GM19438 (cell line): ENCODE data around the gene IFI27L1.

Experiments
- ATAC-seq: cut with Tn5 transposase; IDR thresholded peaks from one replicate; pipeline ENCODE4 v1.9.1; 2021; ENCODE audit warnings: low read depth; ENCODE audit not compliant: unreplicated experiment

IFI27L1 gene

DNA sequence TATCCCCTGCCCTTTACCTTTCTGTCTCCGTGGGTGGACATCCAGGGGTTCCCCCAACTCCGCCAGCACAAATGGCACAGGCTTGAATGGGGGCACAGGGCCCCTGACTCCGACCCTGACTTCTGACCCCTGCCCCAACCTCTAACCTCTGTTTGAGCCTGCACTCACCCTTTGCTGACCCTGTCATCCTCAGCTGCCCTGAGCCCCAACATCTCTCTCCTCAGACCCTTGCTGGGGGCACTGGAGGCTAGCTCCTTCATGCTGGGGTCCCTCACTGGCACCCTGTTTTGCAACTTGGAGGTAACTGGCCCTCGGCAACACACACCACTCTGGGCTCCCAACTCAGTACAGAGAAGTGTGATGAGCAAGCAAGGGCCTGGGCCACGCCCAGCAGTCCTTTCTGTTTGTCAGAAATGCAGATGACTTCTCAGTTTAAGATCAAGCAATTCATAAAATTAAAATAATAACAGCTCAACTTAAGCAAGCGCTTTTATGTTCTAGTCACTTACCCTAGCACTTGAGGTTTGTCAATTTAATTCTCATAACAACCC is 31.5 kb downstream of the IFI27L1 start:
- no peak for ATAC-seq

DNA sequence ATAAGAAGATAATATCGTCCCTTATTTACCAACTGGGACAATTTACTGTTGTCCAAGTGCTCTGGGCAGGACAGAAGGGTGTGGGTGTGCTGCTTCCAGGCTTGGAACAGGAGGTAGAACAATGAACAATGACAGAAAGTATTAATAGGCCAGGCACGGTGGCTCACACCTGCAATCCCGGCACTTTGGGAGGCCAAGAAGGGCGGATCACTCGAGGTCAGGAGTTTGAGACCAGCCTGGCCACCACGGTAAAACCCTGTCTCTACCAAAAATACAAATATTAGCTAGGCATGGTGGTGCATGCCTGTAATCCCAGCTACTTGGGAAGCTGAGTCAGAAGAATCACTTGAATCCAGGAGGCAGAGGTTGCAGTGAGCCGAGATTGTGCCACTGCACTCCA is 32.0 kb downstream of the IFI27L1 start:
- ATAC-seq, result no peak

DNA sequence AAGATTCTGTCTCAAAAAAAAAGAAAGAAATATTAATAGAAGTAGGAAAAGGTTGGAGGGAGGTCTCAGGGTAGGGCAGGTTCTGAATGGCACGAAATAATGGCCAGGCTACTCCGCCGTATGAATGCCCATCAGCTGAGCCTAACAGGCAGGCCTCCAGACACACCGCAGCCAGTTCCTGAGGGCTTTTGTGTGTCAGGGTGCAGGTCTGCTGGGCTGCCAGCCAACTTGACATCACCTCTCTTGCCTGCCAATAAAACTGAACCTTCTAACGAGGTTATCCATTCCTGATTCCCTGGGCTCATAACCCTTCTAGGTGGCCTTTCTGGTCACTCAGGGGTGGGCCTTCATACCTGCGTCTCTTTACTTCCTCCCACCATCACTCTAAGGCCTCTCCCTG is 32.4 kb downstream of the IFI27L1 start:
- no peak for ATAC-seq

DNA sequence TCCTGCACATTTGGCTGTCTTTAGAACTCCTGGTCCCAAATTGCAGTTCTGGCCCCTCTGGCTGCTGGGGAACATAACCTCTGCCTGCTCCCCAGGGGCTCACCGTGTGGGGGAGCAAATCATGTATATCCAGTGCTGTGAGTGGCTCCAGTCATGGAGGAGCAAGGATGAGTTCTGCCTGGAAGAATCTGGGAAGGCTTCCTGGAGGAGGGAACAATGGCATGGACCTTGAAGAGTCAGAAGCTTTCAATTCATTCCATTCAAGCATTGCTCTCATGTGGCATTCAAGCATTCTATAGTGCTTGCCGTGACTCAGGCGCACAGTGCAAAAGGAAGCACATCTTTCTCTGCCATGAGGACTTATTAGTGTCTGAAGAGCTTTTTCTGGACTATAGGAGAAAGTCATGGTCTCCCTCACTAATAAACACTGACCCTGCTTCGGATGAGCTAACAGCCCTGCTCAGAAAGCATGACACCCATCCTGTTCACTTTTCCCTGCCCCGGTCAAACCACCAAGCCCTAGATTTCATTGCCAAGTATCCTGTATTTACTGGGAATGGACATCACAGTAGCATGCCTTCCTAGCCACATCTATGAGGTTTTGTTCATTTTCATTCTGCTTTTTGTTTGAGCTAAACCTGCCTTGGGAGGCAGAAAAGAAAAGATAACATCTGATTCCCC is 32.9 kb downstream of the IFI27L1 start:
- ATAC-seq, result no peak

DNA sequence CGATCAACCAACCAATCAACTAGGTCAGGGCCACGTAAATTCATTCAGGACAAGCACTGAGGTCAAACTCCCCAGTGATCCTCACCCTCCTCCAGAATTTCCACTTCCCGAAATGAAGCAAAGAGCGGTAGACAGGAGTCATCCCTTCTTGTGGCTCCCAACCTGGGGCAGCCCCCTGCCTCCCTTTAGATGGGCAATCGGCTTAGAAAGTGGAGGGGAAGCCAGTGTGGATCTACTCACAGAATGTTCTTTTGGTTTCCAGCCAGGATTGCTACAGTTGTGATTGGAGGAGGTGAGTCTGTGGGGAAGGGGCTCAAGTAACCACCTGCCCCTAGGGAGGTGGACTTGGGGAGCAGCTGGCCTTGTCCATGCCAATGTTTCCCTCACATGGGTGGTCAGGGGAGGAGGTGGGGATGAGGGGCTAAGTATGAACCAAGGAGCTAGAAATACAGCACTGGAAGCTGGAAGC is 33.5 kb downstream of the IFI27L1 start:
- ATAC-seq, result no peak

DNA sequence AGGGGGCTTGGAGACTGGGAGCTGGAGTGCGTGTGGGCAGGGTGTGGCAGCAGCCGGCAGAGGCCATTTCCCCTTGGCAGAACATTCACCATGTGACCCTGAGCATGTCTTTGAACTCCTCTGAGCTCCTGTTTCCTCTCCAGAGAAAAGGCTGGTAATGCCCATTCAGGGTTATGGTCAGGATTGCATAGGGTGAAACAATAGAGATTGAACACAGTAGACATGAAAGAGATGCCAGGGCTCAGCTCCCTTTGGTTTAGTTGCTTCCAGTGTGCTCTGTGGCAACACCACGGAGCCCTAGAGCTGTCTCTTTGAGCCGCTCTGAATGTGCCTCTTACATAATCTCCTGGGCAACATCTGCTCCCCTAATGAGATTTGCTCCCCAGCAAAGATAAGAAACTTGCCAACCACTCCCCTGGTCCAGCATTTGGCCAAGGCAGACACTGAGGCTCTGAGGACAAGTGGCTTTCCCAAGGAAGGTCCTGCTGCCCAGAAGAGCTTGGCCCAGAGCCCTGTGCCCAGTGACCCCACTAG is 34.0 kb downstream of the IFI27L1 start:
- no peak for ATAC-seq

DNA sequence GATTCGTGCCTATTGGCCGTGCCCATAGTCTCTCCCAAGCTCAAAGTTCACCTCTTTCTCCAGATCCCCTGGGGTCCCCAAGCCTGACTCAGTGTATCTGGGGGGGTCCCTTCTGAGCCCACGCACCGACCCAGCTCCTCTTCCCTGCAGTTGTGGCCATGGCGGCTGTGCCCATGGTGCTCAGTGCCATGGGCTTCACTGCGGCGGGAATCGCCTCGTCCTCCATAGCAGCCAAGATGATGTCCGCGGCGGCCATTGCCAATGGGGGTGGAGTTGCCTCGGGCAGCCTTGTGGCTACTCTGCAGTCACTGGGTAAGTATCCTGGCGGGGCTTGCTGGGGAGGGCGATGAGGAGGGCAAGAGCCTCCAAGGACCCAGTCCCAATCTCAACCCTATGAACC is 34.5 kb downstream of the IFI27L1 start:
- no peak for ATAC-seq

DNA sequence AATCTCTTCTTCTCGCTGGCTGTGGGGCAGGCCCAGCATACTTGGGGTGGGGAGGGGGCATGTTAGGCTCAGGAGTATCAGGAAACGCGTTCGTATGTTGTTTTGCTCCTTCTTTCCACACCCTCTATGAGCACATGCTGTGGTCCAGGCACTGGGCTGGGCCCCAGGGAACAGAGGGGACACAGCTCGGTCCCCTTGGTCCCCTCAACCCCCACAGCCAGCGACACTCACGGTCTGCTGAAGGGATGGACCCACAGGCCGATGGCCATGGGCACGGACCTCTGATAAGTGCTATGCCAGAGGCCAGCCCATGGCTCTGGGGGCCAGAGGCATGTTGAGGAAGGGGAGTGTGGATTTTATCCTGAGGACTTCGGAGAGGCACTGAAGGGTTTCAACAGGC is 35.6 kb downstream of the IFI27L1 start:
- no peak for ATAC-seq

DNA sequence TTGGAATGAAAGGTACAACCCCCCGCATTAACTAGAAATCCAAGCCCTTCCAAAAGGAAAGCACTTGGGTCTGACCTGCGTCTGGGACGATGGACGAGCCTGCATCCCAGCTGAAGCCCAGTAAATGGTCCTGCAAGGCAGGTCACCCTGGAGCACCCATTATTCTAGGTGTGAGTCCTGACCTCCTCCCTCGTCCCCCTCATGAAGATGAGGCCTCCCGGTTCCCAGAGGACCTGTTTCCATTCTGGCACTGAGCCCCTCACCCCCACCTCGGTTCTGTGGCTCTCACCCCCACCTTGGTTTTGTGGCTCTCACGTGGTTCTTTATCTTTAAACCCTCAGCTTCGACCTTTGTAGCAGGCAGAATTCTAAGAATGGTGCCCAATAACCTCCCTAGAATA is 36.7 kb downstream of the IFI27L1 start:
- ATAC-seq, result no peak

DNA sequence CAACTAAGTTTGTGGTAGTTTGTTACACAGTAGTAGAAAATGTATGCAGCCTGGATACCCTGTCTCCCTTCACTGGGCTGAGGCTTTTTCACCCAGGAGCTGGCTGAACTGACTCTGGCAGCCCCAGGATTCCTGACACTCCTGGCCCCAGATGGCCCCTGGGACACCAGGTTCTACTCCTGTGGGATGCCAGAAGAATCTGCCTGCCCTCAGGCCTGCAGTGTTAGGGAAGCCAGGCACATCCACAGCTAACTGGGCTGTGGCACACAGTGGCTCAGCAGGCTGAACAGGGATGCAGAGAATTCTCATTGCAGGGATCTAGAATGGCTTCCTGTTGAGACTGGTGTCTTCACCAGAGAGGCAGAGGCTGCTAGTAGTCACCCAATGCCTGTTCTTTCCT is 38.0 kb downstream of the IFI27L1 start:
- no peak for ATAC-seq

DNA sequence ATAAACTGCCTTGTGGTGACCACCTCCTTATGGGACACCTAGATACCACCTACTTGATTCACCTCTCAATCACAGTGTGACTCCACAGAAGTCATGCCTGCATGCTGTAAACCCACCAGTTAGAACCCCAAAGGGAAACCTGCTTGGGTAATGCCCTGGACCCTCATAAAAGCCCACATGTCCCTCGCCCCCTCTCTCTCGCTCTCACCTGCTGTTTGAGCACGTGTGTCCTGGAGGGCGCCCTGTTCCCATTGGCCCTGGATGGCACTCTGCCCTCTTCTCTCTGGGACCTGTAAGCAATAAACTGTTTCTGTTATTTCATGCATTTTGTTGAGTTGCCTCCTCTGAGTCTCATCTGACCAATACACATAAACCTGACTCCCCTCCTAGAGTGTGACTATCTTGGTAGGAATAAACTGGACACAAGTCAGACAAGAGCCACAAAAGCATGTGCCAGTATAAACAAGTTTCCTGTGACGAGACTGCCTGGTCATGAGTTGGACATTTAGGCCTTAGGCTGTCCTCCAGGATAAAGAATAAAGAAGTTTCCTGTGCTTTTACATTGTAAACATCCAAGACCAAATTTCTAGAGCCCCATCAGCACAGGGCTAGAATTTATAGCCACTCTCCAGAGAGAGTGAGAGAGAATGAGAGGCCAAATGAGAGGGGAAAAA is 39.7 kb downstream of the IFI27L1 start:
- no peak for ATAC-seq

DNA sequence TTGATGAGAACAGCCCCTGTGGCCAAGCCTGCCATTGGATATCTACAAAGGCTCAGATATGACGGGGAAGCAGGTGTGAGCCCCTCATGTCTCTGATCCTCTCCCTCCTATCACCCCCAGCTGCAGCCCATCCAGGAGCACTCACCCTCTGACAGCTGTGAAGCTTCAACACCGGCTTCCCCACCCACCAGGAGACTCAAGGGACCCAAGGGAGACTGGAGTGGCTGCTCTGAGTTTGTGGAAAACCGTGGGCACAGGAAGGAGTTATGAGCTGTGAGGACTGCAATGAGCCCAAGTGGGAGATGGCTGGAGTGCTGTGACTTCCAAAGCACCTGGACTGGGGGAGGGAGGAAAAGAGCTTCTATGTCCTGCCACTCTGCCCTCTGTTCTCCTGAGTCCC is 40.4 kb downstream of the IFI27L1 start:
- ATAC-seq, result no peak

DNA sequence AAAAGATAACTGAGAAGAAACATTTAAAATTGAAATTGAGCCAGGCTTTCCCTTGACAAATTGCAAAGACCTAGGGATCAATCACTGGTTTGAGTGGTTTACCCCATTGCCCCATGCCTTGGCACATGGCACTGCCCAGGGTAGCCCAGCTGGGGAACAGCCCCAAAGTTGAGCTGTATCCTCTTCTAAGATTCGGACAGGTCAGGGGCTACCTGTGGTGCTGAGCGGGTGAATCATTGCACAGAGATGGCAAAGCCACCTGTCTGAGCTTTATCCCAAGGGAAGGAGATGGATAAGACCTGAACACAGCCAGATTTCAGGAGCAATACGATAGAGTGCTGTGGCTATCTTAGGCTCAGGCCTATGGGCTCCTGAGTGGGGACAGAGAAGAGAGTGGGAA is 41.3 kb downstream of the IFI27L1 start:
- no peak for ATAC-seq

DNA sequence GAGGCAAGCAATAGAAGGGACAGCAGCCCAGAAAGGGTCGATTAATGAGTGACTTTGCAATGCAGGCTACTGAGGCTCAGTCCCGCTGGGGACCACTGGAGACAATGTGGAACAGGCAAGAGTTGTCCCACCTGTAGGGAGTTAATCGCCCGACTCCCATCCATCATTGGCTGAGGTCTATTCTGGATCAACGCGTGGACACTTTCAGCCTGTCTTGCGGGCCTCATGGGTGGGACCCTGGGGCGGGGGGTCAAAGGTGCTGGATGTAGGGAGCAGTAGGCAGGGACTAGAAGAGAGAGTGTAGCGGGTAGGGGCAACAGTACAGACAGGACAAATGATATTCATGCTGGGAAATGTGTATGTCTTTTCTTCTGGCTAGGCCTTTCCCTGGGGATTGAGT is 42.2 kb downstream of the IFI27L1 start:
- ATAC-seq, result no peak

DNA sequence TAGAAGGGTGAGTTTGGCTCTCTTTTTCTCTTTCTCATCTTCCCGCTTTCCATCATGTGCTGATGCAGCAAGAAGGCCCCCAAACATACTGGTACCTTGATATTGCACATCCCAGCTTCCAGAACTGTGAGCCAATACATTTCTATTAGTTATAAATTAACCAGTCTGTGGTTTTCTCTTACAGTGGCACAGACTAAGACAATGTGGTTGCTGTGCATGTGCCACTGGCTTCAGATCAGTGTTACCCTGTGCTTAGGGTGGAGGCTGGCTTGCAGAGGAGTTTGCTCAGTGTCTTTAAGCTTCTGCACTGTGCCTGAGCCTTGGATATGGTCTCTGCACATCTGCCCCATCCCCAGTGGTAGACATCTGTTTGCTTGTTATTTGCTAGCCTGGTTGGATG is 42.8 kb downstream of the IFI27L1 start:
- ATAC-seq, result no peak

DNA sequence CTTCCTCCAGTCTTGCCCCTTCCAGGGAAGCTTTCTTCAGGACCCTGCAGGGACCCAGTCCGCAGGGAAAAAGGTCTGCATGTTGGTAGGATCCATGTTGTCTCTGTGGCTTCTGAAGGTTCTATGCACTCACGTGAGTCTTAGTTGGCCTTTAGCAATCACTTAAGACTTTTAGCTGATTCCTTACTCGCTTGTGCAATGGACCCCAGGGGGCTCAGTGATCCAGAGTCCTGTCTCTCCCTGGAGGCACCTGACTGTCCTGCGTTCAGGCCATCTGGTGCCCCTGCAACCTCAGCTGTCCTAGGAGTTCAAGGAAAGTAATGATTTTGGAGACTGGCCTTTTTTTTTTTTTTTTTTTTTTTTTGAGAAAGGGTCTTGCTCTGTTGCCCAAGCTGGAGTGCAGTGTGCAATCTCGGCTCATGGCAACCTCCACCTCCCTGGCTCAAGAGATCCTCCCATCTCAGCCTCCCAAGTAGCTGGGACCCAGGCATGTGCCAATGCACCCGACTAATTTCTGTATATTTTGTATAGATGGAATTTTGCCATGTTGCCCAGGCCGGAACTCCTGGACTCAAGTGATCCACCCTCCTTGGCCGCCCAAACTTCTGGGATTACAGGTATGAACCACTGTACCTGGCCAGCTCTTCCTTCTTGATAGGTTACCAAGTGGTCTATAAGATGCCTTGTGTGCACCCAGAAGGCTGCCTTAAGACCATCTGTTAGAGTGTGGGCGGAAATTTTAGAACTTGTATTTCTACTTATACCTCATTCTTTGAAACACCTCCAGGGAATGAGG is 43.7 kb downstream of the IFI27L1 start:
- no peak for ATAC-seq

DNA sequence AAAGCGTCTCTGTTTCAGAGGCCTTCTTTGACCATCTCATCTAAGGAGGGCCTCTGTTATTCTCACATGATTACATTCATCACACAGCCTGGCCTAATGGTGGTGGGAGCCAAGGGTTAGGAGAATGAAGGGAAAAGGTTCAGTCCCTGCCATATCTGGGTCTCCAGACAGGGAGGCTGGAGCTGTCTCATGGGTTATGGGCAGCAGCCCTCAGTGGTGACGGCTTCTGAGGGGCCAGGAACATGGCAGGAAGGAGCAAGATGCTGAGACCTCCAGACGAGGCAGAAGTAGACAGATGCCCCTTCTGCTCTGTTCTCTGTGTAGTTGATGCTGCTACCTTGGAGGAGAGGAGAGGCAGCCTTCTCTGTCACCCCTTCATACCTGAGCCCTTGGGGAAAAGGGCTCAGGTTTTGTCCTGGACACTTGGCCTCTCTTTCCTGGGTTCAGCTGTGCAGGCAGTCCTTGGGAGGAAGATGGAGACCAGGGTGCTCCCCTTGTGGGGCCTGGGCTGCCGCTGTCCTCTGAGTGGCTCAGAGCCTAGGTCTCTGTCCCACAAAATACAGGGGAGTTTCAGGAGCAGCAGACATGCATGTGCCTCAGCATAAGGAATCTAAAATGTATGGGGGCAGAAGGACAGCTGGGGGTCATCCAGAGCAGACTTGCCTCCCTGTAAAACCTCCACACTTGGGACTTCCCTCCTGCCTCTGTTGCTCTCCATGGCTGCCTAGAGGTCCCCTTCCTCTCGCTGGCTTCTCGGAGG is 44.7 kb downstream of the IFI27L1 start:
- no peak for ATAC-seq

DNA sequence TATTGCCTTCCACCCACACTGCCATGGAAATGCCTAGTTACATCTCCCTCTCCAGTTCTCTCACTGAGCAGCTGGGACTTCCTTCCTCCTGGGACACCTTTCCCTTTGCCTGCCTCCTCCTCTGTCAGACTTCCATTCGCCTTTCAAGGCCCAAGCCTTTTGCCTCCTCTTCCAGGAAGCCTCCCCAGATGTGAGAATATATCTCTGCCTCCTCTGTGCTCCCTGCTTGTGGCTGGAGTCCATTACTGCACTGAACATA is 45.2 kb downstream of the IFI27L1 start:
- ATAC-seq, result no peak

DNA sequence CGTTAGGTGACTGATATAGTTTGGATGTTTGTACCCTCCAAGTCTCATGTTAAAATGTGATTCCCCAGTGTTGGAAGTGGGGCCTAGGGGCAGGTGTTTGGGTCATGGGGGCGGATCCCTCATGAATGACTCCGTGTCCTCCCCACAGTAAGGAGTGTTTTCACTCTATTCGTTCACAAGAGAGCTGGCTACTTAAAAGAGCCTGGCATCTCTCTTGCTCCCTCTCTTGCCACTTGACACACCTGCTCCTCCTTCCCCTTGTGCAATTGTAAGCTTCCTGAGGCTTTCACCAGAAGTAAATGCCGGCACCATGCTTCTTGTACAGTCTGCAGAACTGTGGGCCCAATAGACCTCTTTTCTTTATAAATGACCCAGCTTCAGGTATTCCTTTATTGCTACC is 45.7 kb downstream of the IFI27L1 start:
- no peak for ATAC-seq

DNA sequence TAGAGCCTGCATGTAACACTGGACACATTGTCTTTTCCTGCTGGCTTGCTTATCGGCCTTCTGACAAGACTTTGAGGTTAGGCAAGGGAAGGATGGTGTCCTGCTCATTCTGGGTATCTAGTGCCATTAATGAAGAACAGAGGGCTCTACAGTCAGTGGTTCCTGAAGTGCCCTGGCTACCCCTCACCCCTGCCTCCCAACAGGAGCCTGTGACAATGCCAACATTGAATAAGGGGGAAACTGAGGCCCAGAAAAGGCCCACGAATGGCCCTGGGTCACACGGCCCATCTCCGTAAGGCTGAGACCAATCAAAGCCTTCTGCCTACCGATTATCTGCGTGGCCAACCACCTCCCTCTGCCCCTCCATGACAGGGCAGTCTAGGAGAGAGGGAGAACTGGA is 46.2 kb downstream of the IFI27L1 start:
- ATAC-seq, result no peak
